Right lung (tissue), 5 donors: Measurements from ENCODE around the gene CCDC194. TPM values are rescaled to one million over a fixed set of nuclear protein-coding genes. Genes with fewer than 3 reads are reported as not detected.
"Not testable (repeated sequence)": the region's sequence is repeated elsewhere in the genome, so short reads cannot be mapped to it uniquely, and the experiment has no call there.

Experiments
- DNase-seq, 2 donors: peaks; one replicate each; pipeline ENCODE4 v3.0.0-alpha.2; 2013
- polyA plus RNA-seq, 5 donors: library from polyadenylated mRNA; unstranded; fragments of 120-200 nt; gene quantifications; one replicate each; pipeline versions ENCODE4 v1.2.1 to v1.2.3, GENCODE V29; 2013; ENCODE audit warnings: inconsistent platforms in 1 of 5, low replicate concordance in 1 of 5; ENCODE audit not compliant: insufficient read length in 5 of 5, insufficient read depth in 1 of 5

CCDC194 gene
- polyA plus RNA-seq, 5 donors = 0.13 to 0.27 (median 0.21) TPM; not detected in 1

GRCh38 chr19:17376935-17377600 lies 16.9 kb downstream of the CCDC194 start, which contains the start of gene PLVAP:
Gene PLVAP, minus strand, starts transcription at chr19:17377342. Its CDS starts 54 bp downstream, at chr19:17377288.
- no peak for DNase-seq

- DNase-seq = peak in 1 of 2 donors; percentile 46
These were observed 23.9 kb downstream of the CCDC194 start for GRCh38 chr19:17370026-17370587.

GRCh38 chr19:17365361-17365760 lies 28.6 kb downstream of the CCDC194 start:
- DNase-seq = no peak

- DNase-seq = not testable (repeated sequence)
These were observed 30.0 kb downstream of the CCDC194 start for GRCh38 chr19:17363852-17364605.

GRCh38 chr19:17359905-17360800 lies 33.8 kb downstream of the CCDC194 start:
- DNase-seq = no peak

- DNase-seq = no peak
These were observed 35.6 kb downstream of the CCDC194 start for GRCh38 chr19:17358395-17358794.

- no peak for DNase-seq
These were observed 36.3 kb downstream of the CCDC194 start for GRCh38 chr19:17357724-17358123.

GRCh38 chr19:17357078-17357666 lies 36.8 kb downstream of the CCDC194 start:
- DNase-seq = no peak

GRCh38 chr19:17353386-17353785 lies 40.6 kb downstream of the CCDC194 start:
- no peak for DNase-seq

GRCh38 chr19:17352608-17353280 lies 41.3 kb downstream of the CCDC194 start:
- peak in 1 of 2 donors; percentile 38 for DNase-seq

GRCh38 chr19:17351815-17352435 lies 42.1 kb downstream of the CCDC194 start:
- no peak for DNase-seq

GRCh38 chr19:17348700-17349099 lies 45.3 kb downstream of the CCDC194 start:
- peak; percentile 79 for DNase-seq

- no peak for DNase-seq
These were observed 46.1 kb downstream of the CCDC194 start for GRCh38 chr19:17347877-17348276.

GRCh38 chr19:17347361-17347760 lies 46.6 kb downstream of the CCDC194 start:
- DNase-seq = no peak

- peak in 1 of 2 donors; percentile 58 for DNase-seq
These were observed 47.8 kb downstream of the CCDC194 start for GRCh38 chr19:17346109-17346671.

GRCh38 chr19:17341845-17342244 lies 52.2 kb downstream of the CCDC194 start:
- no peak for DNase-seq

GRCh38 chr19:17341386-17341785 lies 52.6 kb downstream of the CCDC194 start:
- DNase-seq = no peak

- DNase-seq = no peak
These were observed 53.1 kb downstream of the CCDC194 start for GRCh38 chr19:17340871-17341357.
